ENCODE data around the gene KIF17. TPM values are rescaled to one million over a fixed set of nuclear protein-coding genes. Genes with fewer than 3 reads are reported as not detected.

The KIF17 gene
- total RNA-seq, 3 donors from 2014 or later (not counting 1 experiment from before 2014, with no cell fraction given) = not detected

DNA sequence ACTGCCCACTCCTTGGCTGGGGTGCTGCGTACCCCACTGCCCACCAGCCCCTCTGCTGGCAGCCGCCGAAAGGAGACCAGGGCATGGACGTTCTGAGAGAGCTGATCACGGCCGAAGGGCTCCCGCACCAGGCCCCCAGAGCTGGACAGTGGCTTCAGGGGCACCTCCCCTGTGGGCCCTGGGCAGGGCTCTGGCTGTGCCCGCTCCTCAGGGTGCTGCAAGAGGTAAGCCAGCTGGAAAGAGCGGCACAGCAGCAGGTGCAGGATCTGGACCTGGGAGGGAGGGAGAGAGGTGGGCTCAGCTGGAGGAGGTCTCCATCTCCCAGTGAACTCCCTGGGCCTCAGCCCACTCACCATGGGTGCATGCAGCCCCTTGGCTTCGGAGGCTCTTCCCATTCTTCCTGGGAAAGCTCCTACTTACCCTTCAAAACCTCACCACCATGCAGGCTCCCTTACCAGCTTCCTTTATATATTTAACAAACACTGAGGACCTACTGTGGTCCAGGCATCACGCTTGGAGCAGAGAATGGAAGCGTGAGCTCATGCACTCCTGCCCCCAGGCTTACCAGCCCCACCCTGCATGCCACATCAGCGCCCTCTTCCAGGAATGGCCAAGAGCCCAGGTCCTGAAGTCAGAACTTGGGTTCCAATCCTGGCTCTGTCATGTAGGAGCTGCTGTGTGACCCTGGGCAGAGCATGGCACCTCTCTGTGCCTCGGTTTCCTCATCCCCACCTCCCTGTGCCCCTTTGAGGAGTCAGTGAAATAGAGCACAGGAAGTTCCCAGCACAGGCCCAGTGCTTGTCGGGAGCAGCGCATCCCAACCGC, 6.8 kb upstream of the KIF17 start:
- Mint-ChIP-seq H3K36me3 (no peaks in the 10 kb centered on the region), H3K27ac (no peak overlapping the region), H3K4me3 (no peak overlapping the region), H3K4me1 (peaks cover 0 to 5% of the 10 kb centered on the region in 2 donors), H3K9me3 (no peaks in the 10 kb centered on the region), H3K27me3 (ENCODE audit: low read depth in 2 of 2) (peaks cover 15 to 19% of the 10 kb centered on the region in 2 donors)
- TF ChIP-seq, protein P1, sequence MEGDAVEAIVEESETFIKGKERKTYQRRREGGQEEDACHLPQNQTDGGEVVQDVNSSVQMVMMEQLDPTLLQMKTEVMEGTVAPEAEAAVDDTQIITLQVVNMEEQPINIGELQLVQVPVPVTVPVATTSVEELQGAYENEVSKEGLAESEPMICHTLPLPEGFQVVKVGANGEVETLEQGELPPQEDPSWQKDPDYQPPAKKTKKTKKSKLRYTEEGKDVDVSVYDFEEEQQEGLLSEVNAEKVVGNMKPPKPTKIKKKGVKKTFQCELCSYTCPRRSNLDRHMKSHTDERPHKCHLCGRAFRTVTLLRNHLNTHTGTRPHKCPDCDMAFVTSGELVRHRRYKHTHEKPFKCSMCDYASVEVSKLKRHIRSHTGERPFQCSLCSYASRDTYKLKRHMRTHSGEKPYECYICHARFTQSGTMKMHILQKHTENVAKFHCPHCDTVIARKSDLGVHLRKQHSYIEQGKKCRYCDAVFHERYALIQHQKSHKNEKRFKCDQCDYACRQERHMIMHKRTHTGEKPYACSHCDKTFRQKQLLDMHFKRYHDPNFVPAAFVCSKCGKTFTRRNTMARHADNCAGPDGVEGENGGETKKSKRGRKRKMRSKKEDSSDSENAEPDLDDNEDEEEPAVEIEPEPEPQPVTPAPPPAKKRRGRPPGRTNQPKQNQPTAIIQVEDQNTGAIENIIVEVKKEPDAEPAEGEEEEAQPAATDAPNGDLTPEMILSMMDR (IDR thresholded peaks at IDR 0.05) = no peak
- 91% methylated on average over 17 of the region's 17 CpGs for WGBS (ENCODE audit: insufficient coverage)
- DNase-seq (peak in 1 of 2 donors; percentile 13), ATAC-seq (no peak)
- no peak overlapping the region for H3K4me3 ChIP-seq (ENCODE audit: low read length)
- H3K9me3 ChIP-seq (ENCODE audit: control insufficient read depth, insufficient read depth, low read length) = no peaks in the 10 kb centered on the region
- no peaks in the 10 kb centered on the region for H3K27me3 ChIP-seq (ENCODE audit: control insufficient read depth, insufficient read depth, low read length)
- intact Hi-C loops (cut with micrococcal nuclease) = no loop called here
- H3K36me3 ChIP-seq (ENCODE audit: control insufficient read depth, insufficient read depth, low read length) = no peaks in the 10 kb centered on the region
- no peak overlapping the region for H3K27ac ChIP-seq (ENCODE audit: low read length)
- H3K4me1 ChIP-seq (ENCODE audit: control insufficient read depth, insufficient read depth, low read length) = no peaks in the 10 kb centered on the region

- Histone ChIP-seq H3K27ac (ENCODE audit: low read length) (no peak overlapping the region), H3K36me3 (ENCODE audit: control insufficient read depth, insufficient read depth, low read length) (no peaks in the 10 kb centered on the region), H3K4me3 (ENCODE audit: low read length) (no peak overlapping the region), H3K4me1 (ENCODE audit: control insufficient read depth, insufficient read depth, low read length) (no peaks in the 10 kb centered on the region), H3K9me3 (ENCODE audit: control insufficient read depth, insufficient read depth, low read length) (no peaks in the 10 kb centered on the region), H3K27me3 (ENCODE audit: control insufficient read depth, insufficient read depth, low read length) (no peaks in the 10 kb centered on the region)
- WGBS (ENCODE audit: insufficient coverage) = 93% methylated on average over 35 of the region's 35 CpGs
- TF ChIP-seq, protein P1 (IDR thresholded peaks at IDR 0.05) = no peak
- no peaks in the 10 kb centered on the region for H3K36me3 Mint-ChIP-seq
- H3K4me1 Mint-ChIP-seq = peaks cover 2 to 8% of the 10 kb centered on the region in 2 donors
- H3K27me3 Mint-ChIP-seq (ENCODE audit: low read depth in 2 of 2) = peaks cover 10 to 14% of the 10 kb centered on the region in 2 donors
- no peak overlapping the region for H3K4me3 Mint-ChIP-seq
- DNase-seq = peak in 1 of 2 donors; percentile 15
- no peaks in the 10 kb centered on the region for H3K9me3 Mint-ChIP-seq
- H3K27ac Mint-ChIP-seq = no peak overlapping the region
- intact Hi-C loops (cut with micrococcal nuclease) = no loop called here
- ATAC-seq = no peak
Measured at GRCh38 chr1:20723537-20724363, 5.9 kb upstream of the KIF17 start.

DNA sequence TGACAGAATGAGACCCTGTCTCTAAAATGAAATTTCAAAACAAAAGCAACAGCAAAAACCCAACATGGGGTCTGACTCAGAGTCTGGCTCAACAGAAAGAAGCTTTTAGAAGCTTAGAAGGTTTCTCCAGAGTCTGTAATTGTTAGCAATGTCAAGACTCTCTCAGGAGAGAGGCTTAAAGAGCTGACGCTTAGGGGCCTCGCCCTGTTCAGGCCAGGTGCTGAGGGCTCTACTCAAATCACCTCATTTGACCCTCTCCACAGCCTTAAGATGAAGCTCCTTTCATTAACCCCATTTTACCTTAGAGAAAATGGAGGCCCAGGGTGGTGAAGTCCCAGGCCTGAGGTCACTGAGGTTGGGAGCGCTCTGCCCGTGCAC, 5.3 kb upstream of the KIF17 start:
- Histone ChIP-seq H3K4me1 (ENCODE audit: control insufficient read depth, insufficient read depth, low read length) (peaks cover 2% of the 10 kb centered on the region), H3K27ac (ENCODE audit: low read length) (no peak overlapping the region), H3K36me3 (ENCODE audit: control insufficient read depth, insufficient read depth, low read length) (no peaks in the 10 kb centered on the region), H3K27me3 (ENCODE audit: control insufficient read depth, insufficient read depth, low read length) (peaks cover 1% of the 10 kb centered on the region), H3K9me3 (ENCODE audit: control insufficient read depth, insufficient read depth, low read length) (no peaks in the 10 kb centered on the region), H3K4me3 (ENCODE audit: low read length) (no peak overlapping the region)
- TF ChIP-seq, protein P1 (IDR thresholded peaks at IDR 0.05) = no peak
- Mint-ChIP-seq H3K4me1 (peaks cover 5 to 7% of the 10 kb centered on the region in 2 donors), H3K9me3 (no peaks in the 10 kb centered on the region), H3K27me3 (ENCODE audit: low read depth in 2 of 2) (peaks cover 6 to 11% of the 10 kb centered on the region in 2 donors), H3K27ac (no peak overlapping the region), H3K4me3 (no peak overlapping the region), H3K36me3 (no peaks in the 10 kb centered on the region)
- DNase-seq (no peak), ATAC-seq (no peak)
- intact Hi-C loops (cut with micrococcal nuclease) = no loop called here
- 88% methylated on average over 4 of the region's 4 CpGs for WGBS (ENCODE audit: insufficient coverage)

All from natural killer cell (primary cell).